ENCODE data around the gene SKI. TPM values are rescaled to one million over a fixed set of nuclear protein-coding genes. Genes with fewer than 3 reads are reported as not detected.

SKI gene
- total and polyA plus RNA-seq, 9 of the 15 experiments (the other 6 are each of a cell fraction or from before 2014, with no cell fraction given), result 0.10 to 60.5 (median 4.6) TPM

- TF ChIP-seq PHB (CRISPR knock-in tag; IDR thresholded peaks at IDR 0.05) (no peak), DACH1 (IDR thresholded peaks at IDR 0.05; ENCODE audit: partially characterized antibody) (no peak), DDX20 (tag; IDR thresholded peaks at IDR 0.05; ENCODE audit: low read depth) (no peak), MED1 (CRISPR knock-in tag; IDR thresholded peaks at IDR 0.05; ENCODE audit: borderline replicate concordance) (no peak), FOXA3 (CRISPR knock-in tag; conservative IDR thresholded peaks at IDR 0.05 in 1 of 2, IDR thresholded peaks at IDR 0.05 in 1 of 2) (peak in 1 of 2 experiments; percentile 16; a peak in 1 of 4 replicates), ZNF408 (CRISPR knock-in tag; IDR thresholded peaks at IDR 0.05; ENCODE audit: low read depth) (no peak), ZNF165 (CRISPR knock-in tag; IDR thresholded peaks at IDR 0.05; ENCODE audit: borderline replicate concordance) (no peak), U2AF1 (optimal IDR thresholded peaks at IDR 0.05; ENCODE audit: low read depth, low read length) (no peak), CHD2 (IDR thresholded peaks at IDR 0.05; ENCODE audit: low read depth, low read length) (no peak), ZNF239 (CRISPR knock-in tag; IDR thresholded peaks at IDR 0.05) (no peak), U2AF2 (optimal IDR thresholded peaks at IDR 0.05; ENCODE audit: low read depth, low read length) (no peak), MEF2D (tag; conservative IDR thresholded peaks at IDR 0.05; ENCODE audit: low read depth) (no peak), NEUROD1 (IDR thresholded peaks at IDR 0.05; ENCODE audit: borderline replicate concordance, low read depth, low read length, partially characterized antibody) (no peak), MAFG (tag; conservative IDR thresholded peaks at IDR 0.05) (no peak), HNRNPK (IDR thresholded peaks at IDR 0.05; ENCODE audit: low read depth, low read length, poor library complexity, severe bottlenecking) (no peak), ZNF274 (IDR thresholded peaks at IDR 0.05; ENCODE audit: borderline replicate concordance, low read depth, low read length) (no peak)
Measured at GRCh38 chr1:2311184-2312032, 83.3 kb downstream of the SKI start (continued).

Measured in K562 (cell line).